Measurements from ENCODE around the gene MARCHF3. TPM values are rescaled to one million over a fixed set of nuclear protein-coding genes. Genes with fewer than 3 reads are reported as not detected.
"Not testable (repeated sequence)": the region's sequence is repeated elsewhere in the genome, so short reads cannot be mapped to it uniquely, and the experiment has no call there.

The MARCHF3 gene
- total RNA-seq, 1 experiment from 2014 or later, result 0.61 TPM

DNA sequence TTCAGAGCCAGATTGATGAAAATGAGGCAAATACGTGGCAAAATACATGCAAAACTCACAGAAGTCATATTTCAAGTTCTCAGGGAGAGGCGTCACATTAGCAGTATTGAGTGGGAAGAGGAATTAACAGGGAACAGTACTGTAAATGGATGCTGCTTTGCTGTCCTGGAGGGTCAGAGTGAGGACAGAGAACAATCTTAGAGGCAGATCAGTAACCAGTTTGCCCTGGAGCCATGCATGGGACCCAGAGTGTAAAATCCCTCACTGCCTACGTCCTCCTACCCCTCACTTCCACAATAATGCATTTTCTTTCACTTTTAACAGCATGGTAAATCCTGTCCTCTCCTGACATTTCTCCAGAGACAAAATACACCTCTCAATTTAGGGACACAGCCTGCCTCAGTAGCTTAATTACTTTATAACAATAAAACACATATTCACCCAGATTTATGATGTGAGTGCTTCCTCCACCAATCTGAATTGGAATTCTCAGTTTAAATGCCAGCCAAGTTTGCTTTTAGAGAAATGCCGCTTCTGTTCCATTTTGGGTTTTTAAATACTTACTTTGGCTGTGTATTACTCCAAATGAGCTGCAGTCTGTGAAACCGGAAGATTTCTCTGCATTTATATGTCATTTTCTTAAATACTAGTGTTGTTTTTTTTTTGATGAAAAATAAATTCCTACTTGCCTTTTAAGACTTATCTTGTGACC is 183.5 kb downstream of the MARCHF3 start:
- H3K4me1 Mint-ChIP-seq (ENCODE audit: low read depth, unreplicated experiment), result peaks cover 12% of the 10 kb centered on the region
- ChIA-PET POLR2A (no interaction called here), CTCF (no interaction called here)
- no peaks in the 10 kb centered on the region; the same call in 1 of the 2 replicates for H3K4me1 ChIP-seq
- BruUV-seq (replicated peaks), result no TSS peak
- intact Hi-C loops (cut with micrococcal nuclease; ENCODE audit: unreplicated experiment), result no loop called here
- H3K36me3 Mint-ChIP-seq (ENCODE audit: insufficient read depth, unreplicated experiment), result peaks cover 36% of the 10 kb centered on the region
- DNase-seq, result no peak
- H3K27ac Mint-ChIP-seq (ENCODE audit: unreplicated experiment), result no peak overlapping the region
- no peak overlapping the region for H3K4me3 Mint-ChIP-seq (ENCODE audit: unreplicated experiment)
- H3K9me3 Mint-ChIP-seq (ENCODE audit: unreplicated experiment), result no peaks in the 10 kb centered on the region
- no peak overlapping the region for H3K4me3 ChIP-seq (ENCODE audit: low read depth, low read length)
- no peaks in the 10 kb centered on the region for H3K36me3 ChIP-seq (ENCODE audit: control insufficient read depth, insufficient read depth, low read length)
- H3K9me3 ChIP-seq, result no peaks in the 10 kb centered on the region
- H3K27me3 Mint-ChIP-seq (ENCODE audit: insufficient read depth, unreplicated experiment), result no peaks in the 10 kb centered on the region
- no peaks in the 10 kb centered on the region for H3K27me3 ChIP-seq (replicated peaks; ENCODE audit: control insufficient read depth, insufficient read depth, low read length)
- TF ChIP-seq, protein P1, sequence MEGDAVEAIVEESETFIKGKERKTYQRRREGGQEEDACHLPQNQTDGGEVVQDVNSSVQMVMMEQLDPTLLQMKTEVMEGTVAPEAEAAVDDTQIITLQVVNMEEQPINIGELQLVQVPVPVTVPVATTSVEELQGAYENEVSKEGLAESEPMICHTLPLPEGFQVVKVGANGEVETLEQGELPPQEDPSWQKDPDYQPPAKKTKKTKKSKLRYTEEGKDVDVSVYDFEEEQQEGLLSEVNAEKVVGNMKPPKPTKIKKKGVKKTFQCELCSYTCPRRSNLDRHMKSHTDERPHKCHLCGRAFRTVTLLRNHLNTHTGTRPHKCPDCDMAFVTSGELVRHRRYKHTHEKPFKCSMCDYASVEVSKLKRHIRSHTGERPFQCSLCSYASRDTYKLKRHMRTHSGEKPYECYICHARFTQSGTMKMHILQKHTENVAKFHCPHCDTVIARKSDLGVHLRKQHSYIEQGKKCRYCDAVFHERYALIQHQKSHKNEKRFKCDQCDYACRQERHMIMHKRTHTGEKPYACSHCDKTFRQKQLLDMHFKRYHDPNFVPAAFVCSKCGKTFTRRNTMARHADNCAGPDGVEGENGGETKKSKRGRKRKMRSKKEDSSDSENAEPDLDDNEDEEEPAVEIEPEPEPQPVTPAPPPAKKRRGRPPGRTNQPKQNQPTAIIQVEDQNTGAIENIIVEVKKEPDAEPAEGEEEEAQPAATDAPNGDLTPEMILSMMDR (IDR thresholded peaks at IDR 0.05; ENCODE audit: insufficient read depth in 1 of 2, low read depth in 1 of 2, low read length in 1 of 2, severe bottlenecking in 1 of 2, unreplicated experiment in 1 of 2), result no peak

DNA sequence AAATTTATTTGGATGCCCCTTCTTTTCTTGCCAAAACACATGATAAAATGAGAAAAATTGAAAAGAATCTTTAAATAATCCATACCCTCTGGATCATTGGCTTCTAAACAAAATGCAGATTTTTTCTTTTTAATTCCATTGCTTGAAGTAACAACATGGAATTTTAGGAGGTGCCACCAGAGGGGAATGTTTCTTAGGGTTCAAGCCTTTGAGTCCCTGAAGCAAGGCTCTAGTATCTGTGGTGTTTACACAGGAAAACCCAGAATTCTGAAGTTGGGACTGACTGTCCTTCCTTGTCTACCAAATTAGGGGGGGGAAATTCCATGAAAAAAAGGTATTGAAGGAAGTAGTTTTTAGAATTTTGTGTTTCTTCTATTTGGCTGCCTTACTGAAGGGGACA is 184.0 kb downstream of the MARCHF3 start:
- no peak for DNase-seq
- H3K4me1 ChIP-seq, result no peaks in the 10 kb centered on the region; the same call in 1 of the 2 replicates
- H3K9me3 Mint-ChIP-seq (ENCODE audit: unreplicated experiment), result no peaks in the 10 kb centered on the region
- ChIA-PET POLR2A (no interaction called here), CTCF (no interaction called here)
- peaks cover 12% of the 10 kb centered on the region for H3K4me1 Mint-ChIP-seq (ENCODE audit: low read depth, unreplicated experiment)
- no peaks in the 10 kb centered on the region for H3K36me3 ChIP-seq (ENCODE audit: control insufficient read depth, insufficient read depth, low read length)
- no peak overlapping the region for H3K4me3 ChIP-seq (ENCODE audit: low read depth, low read length)
- H3K27me3 ChIP-seq (replicated peaks; ENCODE audit: control insufficient read depth, insufficient read depth, low read length), result no peaks in the 10 kb centered on the region
- TF ChIP-seq, protein P1 (IDR thresholded peaks at IDR 0.05; ENCODE audit: insufficient read depth in 1 of 2, low read depth in 1 of 2, low read length in 1 of 2, severe bottlenecking in 1 of 2, unreplicated experiment in 1 of 2), result no peak
- intact Hi-C loops (cut with micrococcal nuclease; ENCODE audit: unreplicated experiment), result no loop called here
- no peaks in the 10 kb centered on the region for H3K9me3 ChIP-seq
- no peak overlapping the region for H3K4me3 Mint-ChIP-seq (ENCODE audit: unreplicated experiment)
- peaks cover 39% of the 10 kb centered on the region for H3K36me3 Mint-ChIP-seq (ENCODE audit: insufficient read depth, unreplicated experiment)
- no peak overlapping the region for H3K27ac Mint-ChIP-seq (ENCODE audit: unreplicated experiment)
- no peaks in the 10 kb centered on the region for H3K27me3 Mint-ChIP-seq (ENCODE audit: insufficient read depth, unreplicated experiment)
- no TSS peak for BruUV-seq (replicated peaks)

DNA sequence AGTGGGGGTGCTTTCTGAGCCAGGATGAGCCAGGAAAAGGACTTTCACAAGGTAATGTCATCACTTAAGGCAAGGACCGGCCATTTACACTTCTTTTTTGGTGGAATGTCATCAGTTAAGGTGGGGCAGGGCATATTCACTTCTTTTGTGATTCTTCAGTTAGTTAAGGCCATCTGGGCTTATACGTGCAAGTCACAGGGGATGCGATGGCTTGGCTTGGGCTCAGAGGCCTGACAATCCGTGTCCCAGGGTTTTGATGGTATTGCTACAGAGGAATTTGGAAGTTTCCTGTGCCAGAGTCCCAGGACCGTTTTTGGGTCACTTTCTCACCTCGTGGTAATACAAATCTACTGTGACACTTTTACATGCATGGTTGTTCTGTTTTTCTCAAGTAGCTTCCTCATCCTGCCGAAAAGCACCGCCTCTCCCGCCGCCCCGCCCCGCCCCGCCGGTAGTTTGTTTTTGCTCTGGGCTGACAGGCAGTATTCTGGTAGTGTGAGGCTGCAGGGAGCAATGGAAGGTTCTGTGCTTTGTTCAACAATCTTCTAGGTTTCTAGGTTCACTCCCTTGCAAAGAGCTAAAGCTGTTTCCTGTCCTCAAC is 184.8 kb downstream of the MARCHF3 start:
- H3K9me3 ChIP-seq; BruUV-seq (replicated peaks); CTCF ChIA-PET; DNase-seq; POLR2A ChIA-PET; H3K9me3 Mint-ChIP-seq (ENCODE audit: unreplicated experiment); H3K36me3 ChIP-seq (ENCODE audit: control insufficient read depth, insufficient read depth, low read length); H3K4me3 ChIP-seq (ENCODE audit: low read depth, low read length); H3K4me3 Mint-ChIP-seq (ENCODE audit: unreplicated experiment); H3K27ac Mint-ChIP-seq (ENCODE audit: unreplicated experiment); H3K27me3 ChIP-seq (replicated peaks; ENCODE audit: control insufficient read depth, insufficient read depth, low read length); intact Hi-C loops (cut with micrococcal nuclease; ENCODE audit: unreplicated experiment); H3K4me1 ChIP-seq; H3K27me3 Mint-ChIP-seq (ENCODE audit: insufficient read depth, unreplicated experiment): not testable (repeated sequence)
- H3K36me3 Mint-ChIP-seq (ENCODE audit: insufficient read depth, unreplicated experiment), result peaks cover 43% of the 10 kb centered on the region
- H3K4me1 Mint-ChIP-seq (ENCODE audit: low read depth, unreplicated experiment), result peaks cover 12% of the 10 kb centered on the region

DNA sequence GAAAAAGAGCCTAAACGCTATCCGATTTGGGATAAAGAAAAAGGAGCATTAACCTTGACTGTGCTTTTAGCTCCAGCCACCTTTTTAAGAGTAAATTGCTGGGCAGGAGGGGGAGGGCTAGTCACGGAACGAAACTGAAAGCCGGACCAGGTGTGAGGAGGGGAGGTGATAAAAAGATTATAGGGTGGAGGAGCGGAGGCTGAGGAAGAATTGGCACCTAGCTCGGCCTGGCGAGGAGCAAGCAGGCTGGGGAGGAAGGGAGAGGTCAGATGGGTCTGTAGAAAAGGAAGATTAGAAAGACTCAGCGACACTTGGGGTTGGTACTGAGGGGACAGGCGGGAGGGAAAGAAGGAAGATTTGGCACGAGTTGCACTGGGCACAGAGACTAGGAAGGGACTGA is 187.0 kb downstream of the MARCHF3 start:
- H3K36me3 Mint-ChIP-seq (ENCODE audit: insufficient read depth, unreplicated experiment), result peaks cover 56% of the 10 kb centered on the region
- H3K36me3 ChIP-seq (ENCODE audit: control insufficient read depth, insufficient read depth, low read length); BruUV-seq (replicated peaks); DNase-seq; H3K27ac Mint-ChIP-seq (ENCODE audit: unreplicated experiment); H3K4me1 Mint-ChIP-seq (ENCODE audit: low read depth, unreplicated experiment); intact Hi-C loops (cut with micrococcal nuclease; ENCODE audit: unreplicated experiment); CTCF ChIA-PET; H3K4me3 ChIP-seq (ENCODE audit: low read depth, low read length); H3K27me3 Mint-ChIP-seq (ENCODE audit: insufficient read depth, unreplicated experiment); H3K9me3 Mint-ChIP-seq (ENCODE audit: unreplicated experiment); H3K4me3 Mint-ChIP-seq (ENCODE audit: unreplicated experiment); H3K4me1 ChIP-seq; POLR2A ChIA-PET; H3K9me3 ChIP-seq; H3K27me3 ChIP-seq (replicated peaks; ENCODE audit: control insufficient read depth, insufficient read depth, low read length): not testable (repeated sequence)

DNA sequence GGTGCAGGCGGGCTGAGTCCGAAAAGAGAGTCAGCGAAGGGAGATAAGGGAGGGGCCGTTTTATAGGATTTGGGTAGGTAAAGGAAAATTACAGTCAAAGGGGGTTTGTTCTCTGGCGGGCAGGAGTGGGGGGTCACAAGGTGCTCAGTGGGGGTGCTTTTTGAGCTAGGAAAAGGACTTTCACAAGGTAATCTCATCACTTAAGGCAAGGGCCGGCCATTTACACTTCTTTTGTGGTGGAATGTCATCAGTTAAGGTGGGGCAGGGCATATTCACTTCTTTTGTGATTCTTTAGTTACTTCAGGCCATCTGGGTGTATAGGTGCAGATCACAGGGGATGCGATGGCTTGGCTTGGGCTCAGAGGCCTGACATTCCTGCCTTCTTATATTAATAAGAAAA is 191.0 kb downstream of the MARCHF3 start:
- POLR2A ChIA-PET; H3K4me1 ChIP-seq; BruUV-seq (replicated peaks); DNase-seq; H3K27me3 ChIP-seq (replicated peaks; ENCODE audit: control insufficient read depth, insufficient read depth, low read length); H3K9me3 ChIP-seq; H3K36me3 ChIP-seq (ENCODE audit: control insufficient read depth, insufficient read depth, low read length); CTCF ChIA-PET; H3K9me3 Mint-ChIP-seq (ENCODE audit: unreplicated experiment); H3K27ac Mint-ChIP-seq (ENCODE audit: unreplicated experiment); H3K4me3 ChIP-seq (ENCODE audit: low read depth, low read length); H3K4me3 Mint-ChIP-seq (ENCODE audit: unreplicated experiment); H3K27me3 Mint-ChIP-seq (ENCODE audit: insufficient read depth, unreplicated experiment); H3K4me1 Mint-ChIP-seq (ENCODE audit: low read depth, unreplicated experiment): not testable (repeated sequence)
- H3K36me3 Mint-ChIP-seq (ENCODE audit: insufficient read depth, unreplicated experiment), result peaks cover 79% of the 10 kb centered on the region
- intact Hi-C loops (cut with micrococcal nuclease; ENCODE audit: unreplicated experiment), result loop anchor here (10.0 kb wide), 1 partner anchor 655 kb away; no protein-coding TSS in a partner anchor
